GM12878 (cell line): Measurements from ENCODE around the gene PRAF2. TPM values are rescaled to one million over a fixed set of nuclear protein-coding genes. Genes with fewer than 3 reads are reported as not detected.

Source experiments
- ATAC-seq: fragments of 200-7000 bp; cut with Tn5 transposase; 3 replicates; pipeline ENCODE4 v1.9.1; 2020; ENCODE audit warnings: mild to moderate bottlenecking, moderate library complexity
- BruUV-seq: library from RNA; stranded (reverse); fragments of 400-500 nt; replicated peaks from 2 replicates; lab custom pipeline; 2021; lab: Mats Ljungman, UMichigan
- CTCF ChIA-PET: fragments of 300-600 bp; sonication (Branson Sonifier 250); formaldehyde crosslinking; extraction: SDS; loops from one replicate; lab custom pipeline; 2021; ENCODE audit warnings: inconsistent platforms; lab: Yijun Ruan, JAX
- POLR2A ChIA-PET: fragments of 350-600 bp; formaldehyde crosslinking; extraction: SDS; loops from one replicate; lab custom pipeline; 2021; ENCODE audit warnings: inconsistent platforms; lab: Charles Lee
- RAD21 ChIA-PET: fragments of 300-600 bp; sonication (Branson Sonifier 250); formaldehyde crosslinking; loops from one replicate; lab custom pipeline; 2023; ENCODE audit warnings: antibody characterized with exemption; ENCODE audit not compliant: unreplicated experiment; lab: Charles Lee
- SMC1A ChIA-PET: fragments of 300-600 bp; sonication (Branson Sonifier 250); formaldehyde crosslinking; loops from one replicate; lab custom pipeline; 2023; ENCODE audit not compliant: unreplicated experiment, uncharacterized antibody; lab: Charles Lee
- DNase-seq: peaks from one replicate; pipeline ENCODE4 v3.0.0-alpha.2; 2011; ENCODE audit warnings: low read depth, low spot score
- FAIRE-seq: peaks from 3 replicates; lab custom pipeline; 2011; peaks lifted over from hg19 to GRCh38; lab: Jason Lieb, UNC
- H2AFZ ChIP-seq: 2 replicates; pipeline ENCODE4 v1.6.0; 2011; ENCODE audit warnings: low read depth, low read length, control low read depth; ENCODE audit not compliant: control insufficient read depth
- H3K27ac ChIP-seq: 2 replicates; pipeline ENCODE4 v1.5.1; 2011; ENCODE audit warnings: control low read depth; ENCODE audit not compliant: control insufficient read depth, insufficient read depth
- H3K27me3 ChIP-seq, 2 experiments: replicated peaks in 1 of 2; 2 replicates each; pipeline versions ENCODE4 v1.6.0 to v1.6.1; 2011; ENCODE audit warnings: low read length in 1 of 2; ENCODE audit not compliant: control insufficient read depth in 2 of 2, insufficient read depth in 2 of 2
- H3K36me3 ChIP-seq, 2 experiments: 2 replicates each; pipeline ENCODE4 v1.5.1; 2011; ENCODE audit warnings: low read length in 1 of 2; ENCODE audit not compliant: control insufficient read depth in 2 of 2, insufficient read depth in 2 of 2
- H3K4me1 ChIP-seq: 2 replicates; pipeline ENCODE4 v1.6.1; 2011; ENCODE audit warnings: mild to moderate bottlenecking, low read length, moderate library complexity, mixed read lengths; ENCODE audit not compliant: control insufficient read depth, insufficient read depth
- H3K4me2 ChIP-seq: 2 replicates; pipeline ENCODE4 v1.6.0; 2011; ENCODE audit warnings: control low read depth; ENCODE audit not compliant: control insufficient read depth, insufficient read depth
- H3K4me3 ChIP-seq: fragments of 200-600 bp; sonication (generic); 2 replicates; pipeline ENCODE4 v1.5.1; 2016
- H3K79me2 ChIP-seq: 2 replicates; pipeline ENCODE4 v1.6.0; 2011; ENCODE audit warnings: low read length; ENCODE audit not compliant: control insufficient read depth, insufficient read depth
- H3K9ac ChIP-seq: 2 replicates; pipeline ENCODE4 v1.8.0; 2011; ENCODE audit warnings: low read length, control low read depth, mixed read lengths; ENCODE audit not compliant: control insufficient read depth, insufficient read depth
- H3K9me3 ChIP-seq: replicated peaks from 3 replicates; pipeline ENCODE4 v1.5.1; 2011; ENCODE audit warnings: mild to moderate bottlenecking, low read length; ENCODE audit not compliant: control insufficient read depth, insufficient read depth
- H4K20me1 ChIP-seq: 2 replicates; pipeline ENCODE4 v1.6.0; 2011; ENCODE audit not compliant: control insufficient read depth, insufficient read depth
- ASH2L ChIP-seq: fragments of 300-600, 200-600 bp; sonication (generic); IDR thresholded peaks from 2 replicates; pipeline ENCODE4 v1.6.1; 2017; ENCODE audit warnings: low read depth, mild to moderate bottlenecking, borderline replicate concordance
- BRCA1 ChIP-seq: IDR thresholded peaks from 2 replicates; pipeline ENCODE4 v1.6.1; 2011; ENCODE audit warnings: low read depth, low read length, improper control_type of control experiment
- HCFC1 ChIP-seq: fragments of 150-350 bp; IDR thresholded peaks from 2 replicates; pipeline ENCODE4 v1.6.1; 2014; ENCODE audit warnings: low read length
- HSF1 ChIP-seq: fragments of 150-350 bp; IDR thresholded peaks from 2 replicates; pipeline ENCODE4 v1.6.1; 2014; ENCODE audit warnings: mild to moderate bottlenecking, low read depth, low read length
- IRF5 ChIP-seq: fragments of 450-650 bp; IDR thresholded peaks from 2 replicates; pipeline ENCODE4 v1.6.1; 2017; ENCODE audit warnings: borderline replicate concordance
- MEF2A ChIP-seq: IDR thresholded peaks from 2 replicates; pipeline ENCODE4 v1.6.1; 2011; ENCODE audit warnings: low read depth, mild to moderate bottlenecking, low read length, moderate library complexity; ENCODE audit not compliant: insufficient read depth
- RBBP5 ChIP-seq: fragments of 200-600 bp; sonication (generic); conservative IDR thresholded peaks from 2 replicates; pipeline ENCODE4 v1.6.1; 2016
- SMAD5 ChIP-seq: IDR thresholded peaks from 2 replicates; pipeline ENCODE4 v1.6.1; 2016; ENCODE audit warnings: antibody characterized with exemption, low read depth
- SRF ChIP-seq, 2 experiments: IDR thresholded peaks; 2 replicates each; pipeline ENCODE4 v1.6.1; 2011; ENCODE audit warnings: low read depth in 2 of 2, low read length in 2 of 2, mild to moderate bottlenecking in 1 of 2, moderate library complexity in 1 of 2
- ZBED1 ChIP-seq: IDR thresholded peaks from 2 replicates; pipeline ENCODE4 v1.6.1; 2016; ENCODE audit warnings: borderline replicate concordance
- ZNF622 ChIP-seq: fragments of 450-650 bp; IDR thresholded peaks from 2 replicates; pipeline ENCODE4 v1.6.1; 2017; ENCODE audit warnings: mild to moderate bottlenecking, inconsistent platforms
- WGBS: methylation state at CpG from one replicate; pipeline ENCODE4 v1.1.6; 2016; ENCODE audit warnings: low lambda C conversion rate; ENCODE audit not compliant: insufficient replicate concordance, insufficient coverage; ENCODE audit errors: missing lambda C conversion rate; 5-methylcytosine and 5-hydroxymethylcytosine counted together
- in situ Hi-C: fragments of 300-500 bp; cut with MboI; formaldehyde crosslinking; loops from 9 replicates; pipeline ENCODE4 v1.14.3; 2018; ENCODE audit warnings: mixed read lengths
- intact Hi-C: fragments of 100-400 bp; cut with micrococcal nuclease; formaldehyde crosslinking; loops from one replicate; pipeline ENCODE4 v1.14.2; 2022; ENCODE audit not compliant: unreplicated experiment
- polyA plus RNA-seq, 11 experiments: library from polyadenylated mRNA; depleted of rRNA in 4 of 11; unstranded in 6 of 11; stranded (reverse) in 5 of 11; fragments of >200 nt; fragmentation: Nextera tagmentation in 4 of 11; fragmentation: Illumina TruSeq in 1 of 11; extraction: Ambion mirVana in 4 of 11; extraction: Trizol in 1 of 11; gene quantifications; 1 replicate in 1 of 11; 2 replicates in 10 of 11; pipeline versions ENCODE4 v1.2.1 to v1.2.3, GENCODE V29; 2011 to 2016; ENCODE audit warnings: inconsistent platforms in 2 of 11, missing spikeins in 2 of 11, low read depth in 1 of 11
- total RNA-seq, 4 experiments: library from RNA; depleted of rRNA in 3 of 4; stranded (reverse); fragments of >200 nt in 3 of 4; fragmentation: Illumina TruSeq in 1 of 4; extraction: Trizol in 1 of 4; gene quantifications; 2 replicates each; pipeline versions ENCODE4 v1.2.1 to v1.2.3, GENCODE V29; 2013 to 2021

Gene PRAF2
- total and polyA plus RNA-seq, 10 of the 15 experiments (the other 5 are each of a cell fraction or from before 2014, with no cell fraction given), result 0.80 to 16.7 (median 7.0) TPM

GRCh38 chrX:49075347-49075746 is 1.5 kb upstream of the PRAF2 start:
- ChIA-PET POLR2A (no interaction called here), RAD21 (no interaction called here), CTCF (no interaction called here), SMC1A (no interaction called here)
- intact Hi-C loops, result no loop called here
- peaks cover 2% of the 10 kb centered on the region; the same call in 1 of the 3 replicates for H3K9me3 ChIP-seq
- H3K79me2 ChIP-seq, result no peaks in the 10 kb centered on the region; the same call in 1 of the 2 replicates
- no peak overlapping the region for H3K27ac ChIP-seq
- no peaks in the 10 kb centered on the region for H3K4me1 ChIP-seq
- no peaks in the 10 kb centered on the region; a peak in 1 of 4 replicates for H3K36me3 ChIP-seq
- no peaks in the 10 kb centered on the region for H3K27me3 ChIP-seq
- FAIRE-seq (no peak), DNase-seq (no peak), ATAC-seq (no peak)
- in situ Hi-C loops, result no loop called here
- TF ChIP-seq MEF2A, result no peak
- no peak for TF ChIP-seq RBBP5
- no peak for TF ChIP-seq ASH2L
- TF ChIP-seq HCFC1, result no peak
- TF ChIP-seq SRF (IDR thresholded peaks at IDR 0.05; ENCODE audit: low read depth in 2 of 2, low read length in 2 of 2), result no peak
- no peak for TF ChIP-seq SMAD5
- no TSS peak for BruUV-seq
- H4K20me1 ChIP-seq, result no peaks in the 10 kb centered on the region
- no peak overlapping the region for H3K9ac ChIP-seq
- no peak overlapping the region for H3K4me2 ChIP-seq
- 74% methylated on average over 13 of the region's 13 CpGs for WGBS
- H3K4me3 ChIP-seq, result no peak overlapping the region
- H2AFZ ChIP-seq, result no peak overlapping the region

GRCh38 chrX:49072712-49073095 is 1.1 kb downstream of the PRAF2 start:
- H2AFZ ChIP-seq, result no peak overlapping the region
- POLR2A ChIA-PET, result no interaction called here
- BruUV-seq, result no TSS peak
- no peaks in the 10 kb centered on the region; a peak in 1 of 4 replicates for H3K36me3 ChIP-seq
- H3K4me3 ChIP-seq, result no peak overlapping the region
- H3K4me1 ChIP-seq, result no peaks in the 10 kb centered on the region
- ATAC-seq (no peak), FAIRE-seq (no peak), DNase-seq (no peak)
- CTCF ChIA-PET, result no interaction called here
- SMC1A ChIA-PET, result no interaction called here
- intact Hi-C loops, result no loop called here
- in situ Hi-C loops, result no loop called here
- H4K20me1 ChIP-seq, result no peaks in the 10 kb centered on the region
- 0 out of 2 replicates have a peak overlapping the region, but pooled peaks have one; percentile 64 for H3K4me2 ChIP-seq
- no peaks in the 10 kb centered on the region for H3K79me2 ChIP-seq
- H3K9ac ChIP-seq, result no peak overlapping the region
- H3K27ac ChIP-seq, result no peak overlapping the region
- WGBS, result 57% methylated on average over 9 of the region's 10 CpGs
- H3K27me3 ChIP-seq, result no peaks in the 10 kb centered on the region
- peaks cover 2% of the 10 kb centered on the region; the same call in 1 of the 3 replicates for H3K9me3 ChIP-seq
- RAD21 ChIA-PET, result no interaction called here
- TF ChIP-seq ZNF622 (no peak), BRCA1 (no peak), IRF5 (no peak), ZBED1 (no peak), HSF1 (no peak)
